Measurements from ENCODE around the gene NTM.

NTM gene

GRCh38 chr11:131883332-131883731 lies 512.9 kb downstream of the NTM start:
- no peak for DNase-seq (ENCODE audit: low read depth in 1 of 2, low spot score in 1 of 2)

- no peak for DNase-seq (ENCODE audit: low read depth in 1 of 2, low spot score in 1 of 2)
Observed at GRCh38 chr11:131884461-131885073, 514.2 kb downstream of the NTM start.

- no peak for DNase-seq (ENCODE audit: low read depth in 1 of 2, low spot score in 1 of 2)
Observed at GRCh38 chr11:131885431-131885830, 515.0 kb downstream of the NTM start.

GRCh38 chr11:131886201-131886600 lies 515.8 kb downstream of the NTM start:
- DNase-seq (ENCODE audit: low read depth in 1 of 2, low spot score in 1 of 2): no peak

GRCh38 chr11:131888230-131888855 lies 517.9 kb downstream of the NTM start:
- no peak for DNase-seq (ENCODE audit: low read depth in 1 of 2, low spot score in 1 of 2)

GRCh38 chr11:131889146-131889577 lies 518.7 kb downstream of the NTM start:
- no peak for DNase-seq (ENCODE audit: low read depth in 1 of 2, low spot score in 1 of 2)

GRCh38 chr11:131889760-131890581 lies 519.6 kb downstream of the NTM start:
- DNase-seq (ENCODE audit: low read depth in 1 of 2, low spot score in 1 of 2): no peak

GRCh38 chr11:131893103-131893890 lies 522.9 kb downstream of the NTM start:
- no peak for DNase-seq (ENCODE audit: low read depth in 1 of 2, low spot score in 1 of 2)

GRCh38 chr11:131893988-131894387 lies 523.6 kb downstream of the NTM start:
- DNase-seq (ENCODE audit: low read depth in 1 of 2, low spot score in 1 of 2): no peak

GRCh38 chr11:131894615-131895544 lies 524.5 kb downstream of the NTM start:
- no peak for DNase-seq (ENCODE audit: low read depth in 1 of 2, low spot score in 1 of 2)

- DNase-seq (ENCODE audit: low read depth in 1 of 2, low spot score in 1 of 2): no peak
Observed at GRCh38 chr11:131895865-131896264, 525.5 kb downstream of the NTM start.

- DNase-seq (ENCODE audit: low read depth in 1 of 2, low spot score in 1 of 2): no peak
Observed at GRCh38 chr11:131896978-131897615, 526.7 kb downstream of the NTM start.

GRCh38 chr11:131897956-131898355 lies 527.5 kb downstream of the NTM start:
- no peak for DNase-seq (ENCODE audit: low read depth in 1 of 2, low spot score in 1 of 2)

GRCh38 chr11:131898949-131899348 lies 528.5 kb downstream of the NTM start:
- no peak for DNase-seq (ENCODE audit: low read depth in 1 of 2, low spot score in 1 of 2)

- no peak for DNase-seq (ENCODE audit: low read depth in 1 of 2, low spot score in 1 of 2)
Observed at GRCh38 chr11:131899950-131900580, 529.6 kb downstream of the NTM start.

GRCh38 chr11:131902421-131902820 lies 532.0 kb downstream of the NTM start:
- no peak for DNase-seq (ENCODE audit: low read depth in 1 of 2, low spot score in 1 of 2)

- DNase-seq (ENCODE audit: low read depth in 1 of 2, low spot score in 1 of 2): no peak
Observed at GRCh38 chr11:131903074-131903473, 532.7 kb downstream of the NTM start.

GRCh38 chr11:131904756-131905155 lies 534.3 kb downstream of the NTM start:
- DNase-seq (ENCODE audit: low read depth in 1 of 2, low spot score in 1 of 2): no peak

- DNase-seq (ENCODE audit: low read depth in 1 of 2, low spot score in 1 of 2): no peak
Observed at GRCh38 chr11:131906963-131907362, 536.5 kb downstream of the NTM start.
